Spleen (tissue), 7 donors: ENCODE measurements around the gene FAM193A.
"Not testable (repeated sequence)": the region's sequence is repeated elsewhere in the genome, so short reads cannot be mapped to it uniquely, and the experiment has no call there.

ENCODE experiments used
- CTCF ChIP-seq, 11 experiments: fragments of 200-600 bp in 7 of 11; fragments of 450-650 bp in 4 of 11; sonication (generic) in 4 of 11; IDR thresholded peaks in 8 of 11; conservative IDR thresholded peaks in 3 of 11; 1 replicate in 7 of 11; 2 replicates in 4 of 11; pipeline versions ENCODE4 v1.4.0 to v1.8.0; 2016 to 2021; ENCODE audit warnings: antibody characterized with exemption in 11 of 11, inconsistent platforms in 4 of 11, mild to moderate bottlenecking in 1 of 11
- POLR2A ChIP-seq, 3 donors: fragments of 450-650 bp; IDR thresholded peaks; one replicate each; pipeline ENCODE4 v1.5.1; 2017; ENCODE audit warnings: antibody characterized with exemption in 3 of 3, mild to moderate bottlenecking in 1 of 3
- POLR2AphosphoS5 ChIP-seq, 3 donors: sonication (generic); formaldehyde crosslinking; IDR thresholded peaks; one replicate each; pipeline ENCODE4 v1.5.1; 2017; ENCODE audit warnings: antibody characterized with exemption in 3 of 3
- donor health status: DM: no; HTN: no; CAD: no; lungs with moderate emphysema.
- donor health status: DM: no; HTN: no; CAD: no.
- donor health status: DM: no; HTN: no; CAD: no.

- TF ChIP-seq CTCF (IDR thresholded peaks at IDR 0.05 in 8 of 11, conservative IDR thresholded peaks at IDR 0.05 in 3 of 11); POLR2A (IDR thresholded peaks at IDR 0.05); POLR2AphosphoS5 (IDR thresholded peaks at IDR 0.05): not testable (repeated sequence)
Measured at GRCh38 chr4:2514193-2514592, 22.3 kb upstream of the FAM193A start.
